NOMO-1 treated with DMSO at 0.1 percent for 48 hours (cell line): ENCODE results near the gene ZSWIM3.

ENCODE experiments used
- DNase-seq: peaks from one replicate; lab custom pipeline; 2025; ENCODE audit not compliant: unreplicated experiment; lab: John Stamatoyannopoulos, UW

The ZSWIM3 gene

DNA sequence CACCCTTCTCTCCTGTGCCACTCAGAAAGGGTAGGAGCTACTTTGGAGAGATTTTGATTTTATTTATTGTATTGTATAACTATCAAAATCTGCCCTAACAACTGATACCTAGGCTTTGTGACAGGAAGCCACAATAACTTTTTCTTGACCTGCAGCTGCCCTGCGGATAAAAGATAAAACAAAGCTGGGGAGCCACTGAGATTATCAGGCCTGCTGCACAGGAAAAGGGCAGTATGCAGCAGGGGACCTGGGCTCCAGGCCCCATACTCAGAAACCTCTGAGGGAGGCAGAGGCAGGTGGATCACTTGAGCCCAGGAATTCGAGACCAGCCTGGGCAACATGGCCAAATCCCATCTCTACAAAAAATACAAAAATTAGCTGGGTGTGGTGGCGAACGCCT lies 24.8 kb upstream of the ZSWIM3 start:
- no peak for DNase-seq

DNA sequence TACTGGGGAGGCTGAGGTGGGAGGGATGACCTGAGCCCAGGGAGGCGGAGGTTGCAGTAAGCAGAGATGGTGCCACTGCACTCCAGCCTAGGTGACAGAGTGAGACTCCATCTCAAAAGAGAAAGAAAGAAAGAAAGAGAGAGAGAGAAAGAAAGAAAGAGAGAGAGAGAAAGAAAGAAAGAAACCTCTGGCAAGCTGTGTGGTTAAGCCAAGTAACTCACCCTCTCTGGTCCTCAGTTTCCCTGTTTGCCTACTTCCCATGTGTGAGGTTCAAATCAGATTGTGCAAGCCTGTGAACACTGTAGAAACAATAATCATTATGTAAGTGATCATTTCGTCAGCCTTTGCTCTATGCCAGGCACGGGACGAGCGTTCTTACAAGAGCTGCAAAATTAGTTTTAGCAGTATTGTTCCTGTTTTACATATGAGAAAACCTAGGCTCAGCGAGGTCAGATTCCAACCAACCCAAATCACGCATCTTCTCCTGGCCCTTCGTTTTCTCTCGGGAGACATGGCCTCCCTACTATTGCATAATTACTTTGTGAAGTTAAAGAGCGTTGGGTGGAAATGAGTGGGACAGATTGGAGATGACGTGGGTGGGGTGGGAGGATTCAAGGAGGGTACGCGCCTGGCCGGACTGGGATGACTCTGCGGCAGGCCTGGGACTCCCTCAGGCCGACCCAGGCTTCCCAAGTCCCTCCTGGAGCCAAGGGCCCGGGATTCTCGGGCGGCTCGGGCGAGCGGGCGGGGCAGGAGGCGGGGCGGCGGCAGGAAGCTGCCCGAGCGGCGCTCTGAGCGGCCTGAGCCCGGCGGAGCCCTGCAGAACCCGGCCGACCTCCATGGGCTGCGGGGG lies 24.2 kb upstream of the ZSWIM3 start, which contains the start of gene SNX21:
TSS of gene SNX21 (plus strand) at position 770 of the 853 bp plus-strand sequence. CDS start 121 bp downstream, outside the sequence.
- peak; percentile 83 for DNase-seq

DNA sequence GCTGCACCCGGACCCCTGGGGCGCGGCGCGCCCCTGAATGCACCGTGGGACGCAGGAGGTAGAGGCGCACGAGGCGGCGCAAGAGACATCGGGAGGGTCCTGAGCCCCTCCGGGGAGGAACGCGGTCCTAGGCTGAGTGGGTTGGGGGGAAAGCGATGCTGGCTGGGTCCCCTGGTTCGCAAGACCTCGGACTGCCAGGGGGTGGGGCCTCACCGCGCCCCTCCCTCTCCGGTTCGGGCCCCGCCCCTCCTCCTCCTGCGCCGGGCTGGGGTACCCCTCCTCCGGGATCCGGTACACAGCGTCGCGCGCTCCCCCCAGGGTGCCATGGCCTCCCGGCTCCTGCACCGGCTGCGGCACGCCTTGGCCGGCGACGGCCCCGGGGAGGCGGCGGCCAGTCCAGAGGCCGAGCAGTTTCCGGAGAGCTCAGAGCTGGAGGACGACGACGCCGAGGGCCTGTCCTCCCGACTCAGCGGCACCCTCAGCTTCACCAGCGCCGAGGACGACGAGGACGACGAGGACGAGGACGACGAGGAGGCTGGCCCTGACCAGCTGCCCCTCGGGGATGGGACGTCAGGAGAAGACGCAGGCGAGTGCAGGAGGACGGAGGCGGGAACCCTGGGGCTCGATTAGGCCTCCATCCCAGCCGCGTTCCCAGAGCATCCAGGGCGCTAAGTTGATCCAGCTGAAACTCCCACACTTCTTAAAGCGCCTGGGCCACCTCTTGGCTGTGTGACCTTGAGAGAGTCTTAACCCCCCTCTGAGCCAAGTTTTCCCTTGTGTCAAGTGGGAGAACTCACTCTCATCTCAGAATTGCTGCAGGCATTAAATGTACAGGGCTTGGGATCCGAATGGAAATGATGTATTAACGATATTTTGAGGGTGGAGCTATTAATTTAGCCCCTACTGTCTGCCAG lies 23.3 kb upstream of the ZSWIM3 start:
- no peak for DNase-seq

DNA sequence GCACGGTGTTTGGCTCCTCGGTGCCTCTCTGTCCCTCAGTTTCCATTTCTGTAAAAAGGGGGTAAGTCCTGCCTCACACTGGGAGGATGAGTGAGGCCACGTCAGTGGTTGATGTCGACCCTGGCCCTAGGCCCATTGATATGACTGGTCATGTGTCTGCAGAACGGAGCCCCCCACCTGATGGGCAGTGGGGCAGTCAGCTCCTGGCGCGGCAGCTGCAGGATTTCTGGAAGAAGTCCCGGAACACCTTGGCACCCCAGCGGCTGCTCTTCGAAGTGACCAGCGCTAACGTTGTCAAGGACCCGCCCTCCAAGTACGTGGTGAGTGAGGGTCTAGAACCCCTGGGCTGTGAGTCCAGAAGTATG lies 22.6 kb upstream of the ZSWIM3 start:
- DNase-seq = no peak

DNA sequence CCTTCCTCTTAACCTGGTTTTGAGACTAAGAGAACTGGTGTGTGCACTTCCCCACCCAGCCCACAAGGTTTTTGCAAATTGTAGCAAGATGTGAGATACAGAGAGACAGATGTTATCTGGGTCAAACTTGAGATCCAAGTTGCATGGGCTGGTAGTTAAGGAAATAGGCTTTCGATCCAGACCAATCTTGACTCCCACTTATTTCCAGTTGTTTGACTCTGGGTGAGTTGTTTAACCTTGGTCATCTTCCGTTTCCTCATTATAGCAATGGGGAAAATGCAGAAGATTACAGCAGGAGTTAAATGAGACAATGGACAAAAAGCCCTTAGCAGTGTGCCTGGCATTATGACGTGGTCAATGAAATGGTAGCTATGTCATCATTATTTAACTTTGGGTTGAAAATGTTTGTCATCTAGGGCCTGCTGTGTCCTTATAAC lies 22.1 kb upstream of the ZSWIM3 start:
- peak; percentile 27 for DNase-seq

DNA sequence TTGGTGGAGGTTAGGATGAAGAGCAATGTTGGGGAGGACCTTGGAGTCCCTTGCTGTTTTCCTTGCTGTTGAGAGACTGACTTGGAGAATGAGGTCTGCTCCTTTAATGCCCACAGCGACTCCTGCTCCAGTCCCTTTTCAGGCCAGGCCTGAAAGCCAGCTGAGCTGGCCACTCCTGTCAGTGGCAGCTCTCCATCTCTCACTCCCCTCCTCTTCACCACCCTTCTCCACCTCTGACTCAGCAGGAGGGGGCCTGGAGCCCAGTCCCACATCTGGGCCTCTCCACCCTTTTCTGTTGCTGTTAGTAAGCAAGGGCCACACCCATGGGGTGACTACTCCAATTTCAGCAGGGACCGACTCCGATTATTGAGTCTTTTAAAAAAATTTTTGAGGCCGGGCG lies 21.6 kb upstream of the ZSWIM3 start:
- DNase-seq = no peak

DNA sequence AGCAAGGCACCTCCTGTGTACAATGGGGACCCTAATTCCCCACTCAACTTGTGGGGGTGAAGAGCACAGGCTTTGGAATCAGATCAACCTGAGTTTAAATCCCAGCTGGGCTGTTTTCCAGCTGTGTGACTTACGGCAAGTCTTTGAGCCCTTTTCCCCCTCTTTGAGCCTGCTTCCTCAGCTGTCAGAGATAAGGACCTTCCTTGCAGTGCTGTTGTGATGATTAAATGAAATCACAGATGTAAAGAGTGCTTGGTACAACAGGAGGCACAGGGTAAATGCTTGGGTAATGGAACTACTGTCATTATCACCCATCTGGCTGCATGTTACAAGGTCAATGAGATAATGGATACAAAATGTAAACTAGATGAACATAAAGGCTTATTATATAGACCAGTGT lies 20.6 kb upstream of the ZSWIM3 start:
- DNase-seq = no peak

DNA sequence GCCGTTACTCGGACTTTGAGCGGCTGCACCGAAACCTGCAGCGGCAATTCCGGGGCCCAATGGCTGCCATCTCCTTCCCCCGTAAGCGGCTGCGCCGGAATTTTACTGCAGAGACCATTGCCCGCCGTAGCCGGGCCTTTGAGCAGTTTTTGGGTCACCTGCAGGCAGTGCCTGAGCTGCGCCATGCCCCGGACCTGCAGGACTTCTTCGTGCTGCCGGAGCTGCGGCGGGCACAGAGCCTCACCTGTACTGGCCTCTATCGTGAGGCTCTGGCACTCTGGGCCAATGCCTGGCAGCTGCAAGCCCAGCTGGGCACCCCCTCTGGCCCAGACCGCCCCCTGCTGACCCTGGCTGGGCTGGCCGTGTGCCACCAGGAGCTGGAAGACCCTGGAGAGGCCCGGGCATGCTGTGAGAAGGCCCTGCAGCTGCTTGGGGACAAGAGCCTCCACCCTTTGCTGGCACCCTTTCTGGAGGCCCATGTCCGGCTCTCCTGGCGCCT lies 16.7 kb upstream of the ZSWIM3 start:
- DNase-seq = no peak

DNA sequence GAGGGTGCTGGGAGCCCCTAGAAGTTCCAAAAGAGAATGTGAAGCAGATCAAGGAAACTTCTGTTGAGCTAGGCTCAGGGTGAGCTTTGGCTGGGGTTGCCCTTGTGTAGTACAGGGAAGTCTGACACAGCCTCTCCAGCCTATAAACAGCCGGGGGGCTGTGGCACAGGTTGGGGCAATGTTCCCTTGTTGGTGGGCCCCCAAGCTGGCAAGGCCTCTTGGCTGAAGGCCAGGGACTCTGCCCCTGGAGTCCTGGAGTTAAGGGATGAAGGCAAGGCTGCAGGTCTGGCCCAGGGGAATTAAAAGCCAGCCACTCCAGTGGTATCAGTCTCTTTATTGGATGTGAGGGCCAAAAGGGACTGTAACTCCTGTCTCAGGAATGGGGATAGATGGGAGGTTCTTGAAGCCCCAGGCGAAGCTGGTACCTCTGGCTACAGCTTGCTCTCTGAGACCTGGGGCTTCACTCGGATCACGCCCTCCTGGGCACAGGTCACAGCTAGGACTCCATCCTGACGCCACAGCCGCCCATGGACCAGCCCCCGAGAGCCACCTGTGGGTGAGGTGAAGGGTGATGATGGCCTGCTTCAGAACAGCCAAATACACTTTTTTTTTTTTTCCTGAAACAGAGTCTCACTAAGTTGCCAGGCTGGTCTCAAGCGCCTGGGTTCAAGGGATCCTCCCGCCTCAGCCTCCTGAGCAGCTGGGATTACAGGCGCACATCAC lies 15.8 kb upstream of the ZSWIM3 start:
- no peak for DNase-seq

DNA sequence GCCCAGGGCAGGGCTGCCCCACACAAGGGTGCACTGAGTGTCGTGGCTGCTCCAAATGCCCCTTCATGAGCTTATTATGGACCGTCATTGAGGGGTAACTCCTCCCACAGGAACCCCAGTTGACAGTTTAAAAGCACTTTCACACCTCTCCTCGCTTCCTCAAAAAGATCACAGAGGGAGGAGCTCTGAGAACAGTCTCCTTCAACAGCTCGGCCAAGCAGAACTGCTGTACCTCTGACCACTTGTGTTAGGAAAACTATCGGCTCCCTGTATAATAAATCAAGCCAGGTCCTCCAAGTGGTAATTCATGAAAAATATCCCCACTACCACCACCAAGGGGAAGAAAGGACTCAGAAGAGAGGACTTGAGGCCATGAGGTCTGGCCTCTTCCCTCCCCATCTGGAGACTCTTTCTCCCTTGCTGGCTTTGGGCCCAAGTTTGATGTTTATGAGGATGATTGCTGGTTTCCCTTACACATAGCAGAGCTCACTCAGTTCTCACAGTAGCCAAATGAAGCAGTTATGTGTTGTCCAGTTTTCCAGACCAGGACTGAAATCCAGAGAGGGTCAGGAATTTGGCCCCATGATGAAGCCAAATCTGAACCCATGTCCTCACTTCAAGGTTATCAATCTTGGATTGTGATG lies 15.1 kb upstream of the ZSWIM3 start:
- peak; percentile 95 for DNase-seq

DNA sequence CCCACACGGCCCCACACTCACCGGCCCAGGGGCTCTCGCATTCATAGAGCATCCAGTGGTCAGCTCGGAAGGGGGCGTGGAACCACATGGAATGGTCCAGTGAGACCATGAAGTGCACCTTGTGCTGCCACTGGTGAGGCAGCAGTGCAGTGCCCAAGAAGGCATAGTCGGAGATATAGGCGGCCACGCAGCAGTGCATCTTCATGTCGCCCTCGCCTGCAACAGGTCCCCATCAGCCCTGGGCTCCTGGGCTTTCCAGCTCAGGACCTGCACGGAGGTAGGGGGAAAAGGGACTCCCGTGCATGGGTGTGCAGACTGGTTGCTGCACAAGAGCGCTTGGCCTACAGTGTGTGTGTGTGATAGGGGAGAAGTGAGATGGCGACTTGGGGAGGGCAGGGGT lies 13.9 kb upstream of the ZSWIM3 start:
- DNase-seq = no peak

DNA sequence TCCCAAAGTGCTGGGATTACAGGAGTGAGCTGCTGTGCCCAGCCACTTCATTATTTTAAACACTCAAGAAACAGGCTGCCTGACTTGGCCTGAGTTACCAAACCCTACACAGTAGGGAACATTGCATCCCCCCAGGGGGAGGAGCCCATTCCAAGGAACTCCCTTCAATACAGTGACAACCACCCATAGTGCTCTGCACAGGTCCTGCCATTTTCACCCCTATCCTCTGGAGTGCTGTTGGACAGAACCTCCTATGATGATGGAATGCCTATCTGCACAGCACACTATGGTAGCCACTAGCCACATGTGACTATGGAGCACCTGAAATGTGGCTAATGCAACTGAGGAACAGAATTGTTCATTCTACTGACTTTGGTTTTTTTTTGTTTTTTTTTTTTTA lies 12.0 kb upstream of the ZSWIM3 start:
- no peak for DNase-seq

DNA sequence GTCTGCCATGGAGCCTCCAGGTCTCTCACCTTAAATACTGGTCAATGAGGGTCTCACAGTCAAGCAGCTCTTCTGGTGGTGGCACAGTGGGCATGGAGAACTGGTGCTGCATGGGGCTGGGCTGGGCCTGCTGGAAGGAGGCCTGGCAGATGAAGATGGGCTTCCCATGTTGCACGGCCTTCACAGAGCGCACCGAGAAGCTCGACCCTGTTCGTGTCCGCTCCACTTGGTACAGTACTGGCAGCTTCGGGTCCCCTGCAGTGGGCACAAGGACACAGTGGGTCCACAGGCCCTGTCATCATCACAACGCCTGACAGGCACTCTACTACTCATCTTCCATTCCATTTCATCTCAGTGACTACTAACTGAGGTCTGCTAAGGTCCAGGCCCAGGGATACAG lies 9.0 kb upstream of the ZSWIM3 start:
- DNase-seq = no peak

DNA sequence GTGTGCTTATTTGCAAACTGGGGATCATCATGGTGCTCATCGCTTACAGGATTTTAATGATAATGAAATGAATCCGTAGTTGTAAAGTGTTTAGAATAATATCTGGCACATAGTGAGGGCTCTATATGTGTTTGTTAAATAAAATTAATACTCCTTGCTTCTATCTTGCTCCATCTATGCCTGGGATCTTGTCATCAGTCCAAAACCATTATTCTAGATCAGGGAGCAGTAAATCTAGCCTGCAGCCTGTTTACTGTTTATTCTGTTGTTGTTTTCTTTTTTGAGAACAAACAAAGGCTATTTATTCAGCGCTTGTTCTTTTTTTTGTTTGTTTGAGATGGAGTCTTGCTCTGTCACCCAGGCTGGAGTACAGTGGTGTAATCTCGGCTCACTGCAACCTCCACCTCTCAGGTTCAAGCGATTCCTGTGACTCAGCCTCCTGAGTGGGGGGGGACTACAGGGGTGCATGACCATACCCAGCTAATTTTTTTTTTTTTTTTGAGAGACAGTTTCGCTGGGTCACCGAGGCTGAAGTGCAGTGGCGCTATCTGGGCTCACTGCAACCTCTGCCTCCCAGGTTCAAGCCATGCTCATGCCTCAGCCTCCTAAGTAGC lies 8.3 kb upstream of the ZSWIM3 start:
- no peak for DNase-seq

DNA sequence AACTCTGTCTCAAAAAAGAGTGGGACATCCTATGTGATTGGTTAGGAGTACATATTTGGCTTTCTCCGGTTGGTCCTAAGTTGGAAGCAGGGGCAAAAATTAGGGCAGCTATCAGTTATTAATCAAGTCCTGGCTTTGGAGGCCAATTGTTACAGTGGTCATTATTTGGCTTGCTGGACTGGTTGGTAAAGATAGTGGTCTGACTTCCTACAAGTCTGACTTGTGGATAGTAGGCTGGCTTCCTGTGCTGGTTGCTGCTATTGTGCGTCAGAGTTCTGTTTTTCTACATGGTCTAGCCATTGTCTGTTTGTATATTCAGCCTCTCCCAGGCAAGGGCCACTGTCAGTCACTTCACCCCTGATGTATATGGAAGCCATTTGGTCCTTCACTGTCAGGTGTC lies 7.2 kb upstream of the ZSWIM3 start:
- no peak for DNase-seq

DNA sequence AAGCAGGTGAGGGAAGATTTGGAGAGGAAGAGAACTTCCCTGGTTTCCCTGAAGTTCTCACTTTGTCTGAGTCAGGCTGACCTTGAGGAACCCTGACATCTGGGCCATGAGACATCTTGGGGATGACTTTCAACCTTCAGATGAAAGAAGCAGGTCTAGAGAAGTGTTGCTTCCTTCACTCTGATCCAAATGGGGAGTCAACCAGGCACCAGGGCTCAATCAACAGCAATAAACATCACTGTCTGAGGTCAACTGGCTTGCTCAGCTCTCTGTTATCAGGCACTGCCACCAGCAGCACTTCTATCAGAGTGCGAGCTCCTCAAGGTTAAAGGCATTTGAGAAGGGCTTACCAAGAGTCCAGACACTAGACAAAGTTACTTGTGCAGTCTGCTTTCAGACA lies 6.5 kb upstream of the ZSWIM3 start:
- DNase-seq = no peak

DNA sequence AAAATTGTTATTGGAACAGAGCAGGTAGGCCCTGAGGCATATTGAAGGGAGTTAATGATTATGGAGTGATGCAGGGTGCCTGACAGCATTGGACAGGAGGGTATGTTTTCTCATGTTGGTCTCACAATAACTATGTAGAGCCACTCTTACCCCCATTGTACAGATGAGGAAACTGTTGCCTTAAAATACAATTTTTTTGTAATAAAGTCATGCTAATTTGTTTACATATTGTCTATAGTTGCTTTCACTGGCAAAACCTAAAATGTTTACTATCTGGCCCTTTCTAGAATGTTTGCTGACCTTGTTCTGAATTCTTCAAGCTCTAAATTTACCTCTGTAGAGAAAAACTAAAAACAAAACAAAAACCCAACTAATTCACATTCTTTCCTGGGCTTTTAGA lies 5.9 kb upstream of the ZSWIM3 start:
- no peak for DNase-seq

DNA sequence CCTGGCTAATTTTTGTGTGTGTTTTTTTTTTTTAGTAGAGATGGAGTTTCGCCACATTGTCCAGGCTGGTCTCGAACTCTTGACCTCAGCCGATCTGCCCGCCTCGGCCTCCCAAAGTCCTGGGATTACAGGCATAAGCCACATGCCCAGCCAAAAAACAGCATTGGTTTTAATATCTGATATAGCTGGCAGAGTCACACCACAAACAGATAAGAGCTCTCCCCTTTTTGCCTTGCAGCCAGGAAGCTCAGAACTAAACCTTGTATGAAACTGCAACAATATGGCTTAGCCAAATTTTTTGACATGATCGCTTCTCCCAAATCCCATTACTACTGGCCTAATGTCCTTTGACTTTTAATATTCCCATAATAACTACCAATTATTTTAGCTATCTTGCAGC lies 5.1 kb upstream of the ZSWIM3 start:
- no peak for DNase-seq

DNA sequence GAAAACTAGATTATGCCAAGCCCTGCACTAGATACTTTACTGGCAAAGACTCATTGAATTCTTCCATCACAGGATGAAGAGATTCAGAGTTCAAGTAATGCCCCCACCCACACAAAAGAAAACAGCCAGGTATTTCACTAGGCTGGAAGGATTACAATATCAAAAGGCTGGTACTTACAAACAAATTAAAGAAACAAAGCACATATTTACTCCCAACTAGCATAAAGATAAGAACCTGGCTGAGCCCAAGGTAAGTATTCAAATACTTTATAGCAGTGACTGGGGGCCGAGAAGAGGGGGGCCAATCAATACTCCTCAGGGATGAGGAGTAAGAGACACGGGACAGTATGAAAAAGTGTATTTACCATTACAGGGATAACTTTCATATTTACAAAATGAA lies 3.9 kb upstream of the ZSWIM3 start:
- no peak for DNase-seq

DNA sequence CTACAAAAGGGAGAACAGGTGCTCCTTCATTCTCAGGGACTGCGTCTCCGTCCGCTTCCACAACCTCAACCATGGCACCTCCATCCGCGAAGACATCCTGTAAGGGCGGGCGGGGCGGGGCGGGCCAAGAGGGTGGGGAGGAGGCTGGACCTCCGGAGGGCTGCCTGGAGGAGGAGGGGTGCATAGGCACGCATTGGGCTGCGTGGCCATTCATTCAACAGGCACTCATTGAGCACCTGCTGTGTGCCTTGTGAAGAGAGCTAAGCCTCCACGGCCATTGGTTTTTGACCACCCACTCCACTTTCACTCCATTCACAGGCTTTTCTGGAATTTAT lies 435 bp downstream of the ZSWIM3 start:
- DNase-seq = peak; percentile 56
